ENCODE results near the gene NXT1.

- no peak for TF ChIP-seq CTCF (IDR thresholded peaks at IDR 0.05)
- no peak for TF ChIP-seq POLR2A (IDR thresholded peaks at IDR 0.05)
Observed at GRCh38 chr20:23365390-23366165, 15.0 kb downstream of the NXT1 start.
